Mesendoderm (in vitro differentiated cells): Measurements from ENCODE around the gene NOXA1.

ENCODE experiments used
- DNase-seq: peaks from one replicate; pipeline ENCODE4 v3.0.0; 2013
- H2AK5ac ChIP-seq: 2 replicates; pipeline ENCODE4 v1.6.1; 2013; ENCODE audit warnings: low read length, inconsistent platforms
- H2BK120ac ChIP-seq: 2 replicates; pipeline ENCODE4 v1.6.1; 2013; ENCODE audit warnings: low read depth, mild to moderate bottlenecking, low read length, moderate library complexity, mixed read lengths
- H2BK15ac ChIP-seq: replicated peaks from 2 replicates; pipeline ENCODE4 v1.6.1; 2013; ENCODE audit warnings: low read depth, mild to moderate bottlenecking, moderate library complexity
- H2BK5ac ChIP-seq: 2 replicates; pipeline ENCODE4 v1.6.1; 2013; ENCODE audit warnings: low read length, inconsistent platforms
- H3K18ac ChIP-seq: 2 replicates; pipeline ENCODE4 v1.6.1; 2013; ENCODE audit warnings: mild to moderate bottlenecking, low read length, mixed read lengths
- H3K23ac ChIP-seq: one replicate; pipeline ENCODE4 v1.6.1; 2013; ENCODE audit warnings: low read length
- H3K27ac ChIP-seq: 2 replicates; pipeline ENCODE4 v1.5.1; 2013; ENCODE audit warnings: low read depth, mild to moderate bottlenecking, inconsistent platforms, low read length, moderate library complexity
- H3K27me3 ChIP-seq: 2 replicates; pipeline ENCODE4 v1.6.1; 2013; ENCODE audit warnings: low read length, control low read depth, mild to moderate bottlenecking, inconsistent platforms; ENCODE audit not compliant: insufficient read depth, poor library complexity
- H3K36me3 ChIP-seq: 2 replicates; pipeline ENCODE4 v1.6.1; 2013; ENCODE audit warnings: low read length, inconsistent platforms; ENCODE audit not compliant: control insufficient read depth, insufficient read depth
- H3K4ac ChIP-seq: one replicate; pipeline ENCODE4 v1.6.1; 2013; ENCODE audit warnings: low read depth, mild to moderate bottlenecking, low read length, moderate library complexity
- H3K4me1 ChIP-seq: 2 replicates; pipeline ENCODE4 v1.6.1; 2013; ENCODE audit warnings: low read depth, low read length, inconsistent platforms; ENCODE audit not compliant: control insufficient read depth
- H3K4me2 ChIP-seq: 2 replicates; pipeline ENCODE4 v1.6.1; 2013; ENCODE audit warnings: low read length
- H3K4me3 ChIP-seq: 2 replicates; pipeline ENCODE4 v1.5.1; 2013; ENCODE audit warnings: mild to moderate bottlenecking, low read length
- H3K56ac ChIP-seq: one replicate; pipeline ENCODE4 v1.6.1; 2013; ENCODE audit warnings: low read length
- H3K79me1 ChIP-seq: 2 replicates; pipeline ENCODE4 v1.6.1; 2013; ENCODE audit warnings: low read length, inconsistent platforms
- H3K79me2 ChIP-seq: 2 replicates; pipeline ENCODE4 v1.6.1; 2013; ENCODE audit warnings: mild to moderate bottlenecking, low read length; ENCODE audit not compliant: control insufficient read depth, insufficient read depth
- H3K9ac ChIP-seq: 2 replicates; pipeline ENCODE4 v1.6.1; 2013; ENCODE audit warnings: low read length, inconsistent platforms
- H4K5ac ChIP-seq: one replicate; pipeline ENCODE4 v1.6.1; 2013; ENCODE audit warnings: low read length
- H4K8ac ChIP-seq: one replicate; pipeline ENCODE4 v1.6.1; 2013; ENCODE audit warnings: low read depth, mild to moderate bottlenecking, control low read depth, low read length, moderate library complexity
- WGBS: extraction: QIAGEN DNeasy Blood & Tissue Kit; methylation state at CpG from one replicate; pipeline ENCODE4 v1.1.7; 2013; ENCODE audit warnings: low lambda C conversion rate, missing lambda C conversion rate; ENCODE audit not compliant: insufficient coverage; ENCODE audit errors: extremely low coverage; 5-methylcytosine and 5-hydroxymethylcytosine counted together

The NOXA1 gene

DNA sequence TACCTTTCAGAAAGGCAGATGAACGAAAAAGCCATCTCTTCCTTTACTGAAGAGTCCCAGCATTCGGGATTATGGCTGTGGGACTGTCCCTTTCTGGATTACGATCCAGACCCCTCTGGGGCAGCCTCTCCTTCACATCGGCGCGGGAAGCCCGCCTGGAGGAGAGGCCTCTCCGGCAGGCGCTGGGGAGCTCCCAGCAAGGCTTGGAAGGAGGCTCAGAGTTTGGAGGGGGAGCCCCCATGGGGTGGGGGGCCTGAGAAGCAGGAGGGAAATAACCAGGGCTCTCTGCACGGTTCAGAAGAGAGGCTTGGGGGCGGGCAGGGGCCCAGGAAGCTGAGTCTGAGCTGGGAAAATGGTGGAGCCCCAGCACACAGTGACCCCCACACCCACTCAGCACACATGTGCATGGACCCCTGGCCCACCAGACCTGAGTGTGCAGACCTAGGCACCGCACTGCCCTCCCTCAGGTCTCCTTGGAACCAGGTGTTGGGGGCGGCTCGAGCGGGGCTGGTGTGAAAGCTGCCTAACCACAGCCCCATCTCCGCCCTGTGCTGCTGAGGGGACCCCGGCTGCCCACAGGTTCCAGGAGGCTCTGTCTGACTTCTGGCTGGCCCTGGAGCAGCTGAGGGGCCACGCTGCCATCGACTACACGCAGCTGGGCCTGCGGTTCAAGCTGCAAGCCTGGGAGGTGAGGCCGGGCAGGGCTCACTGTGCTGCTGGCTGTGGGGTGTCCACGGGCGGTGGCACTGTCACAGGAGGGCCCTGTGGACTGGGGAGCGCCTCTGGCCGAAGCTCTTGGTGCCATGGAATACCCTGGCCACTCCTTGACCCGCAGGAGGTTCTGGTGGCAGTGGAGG lies 4.5 kb downstream of the NOXA1 start:
- no peak overlapping the region for H3K56ac ChIP-seq
- H3K4me3 ChIP-seq: no peak overlapping the region
- H3K79me2 ChIP-seq: no peaks in the 10 kb centered on the region
- no peak overlapping the region for H2AK5ac ChIP-seq
- H4K8ac ChIP-seq: no peak overlapping the region
- no peak overlapping the region for H3K27ac ChIP-seq
- no peak overlapping the region for H3K23ac ChIP-seq
- H3K79me1 ChIP-seq: no peaks in the 10 kb centered on the region
- H4K5ac ChIP-seq: no peak overlapping the region
- H3K4me2 ChIP-seq: no peak overlapping the region
- no peak overlapping the region for H3K18ac ChIP-seq
- DNase-seq: no peak
- no peak overlapping the region for H2BK15ac ChIP-seq
- no CpG with 5 or more reads among the region's 27 CpGs for WGBS
- no peak overlapping the region for H3K9ac ChIP-seq
- H3K27me3 ChIP-seq: no peaks in the 10 kb centered on the region
- H3K4ac ChIP-seq: no peak overlapping the region
- no peak overlapping the region for H2BK5ac ChIP-seq
- H2BK120ac ChIP-seq: no peak overlapping the region
- H3K4me1 ChIP-seq: no peaks in the 10 kb centered on the region
- no peaks in the 10 kb centered on the region for H3K36me3 ChIP-seq

DNA sequence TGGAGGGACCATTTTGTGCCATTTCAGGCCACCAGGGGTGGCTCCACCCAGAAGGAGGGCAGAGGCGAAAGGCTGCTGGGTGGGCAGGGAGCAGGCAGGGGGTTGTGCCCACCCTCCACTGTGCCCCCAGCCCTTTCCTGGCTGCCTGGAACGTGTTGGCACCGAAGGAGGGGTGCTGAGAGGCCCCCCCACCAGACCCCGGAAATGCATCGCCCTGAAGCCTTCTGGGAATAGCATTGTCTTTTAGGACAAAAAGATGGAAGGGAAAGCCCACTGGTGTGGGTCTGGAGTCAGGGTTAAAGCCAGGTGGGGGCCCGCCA lies 5.1 kb downstream of the NOXA1 start:
- H2BK120ac ChIP-seq: no peak overlapping the region
- no peak overlapping the region for H3K4ac ChIP-seq
- no peaks in the 10 kb centered on the region for H3K27me3 ChIP-seq
- H2BK15ac ChIP-seq: no peak overlapping the region
- H4K5ac ChIP-seq: no peak overlapping the region
- H3K18ac ChIP-seq: no peak overlapping the region
- H3K79me1 ChIP-seq: no peaks in the 10 kb centered on the region
- no peaks in the 10 kb centered on the region for H3K4me1 ChIP-seq
- no peak for DNase-seq
- no peak overlapping the region for H3K56ac ChIP-seq
- H4K8ac ChIP-seq: no peak overlapping the region
- no peaks in the 10 kb centered on the region for H3K36me3 ChIP-seq
- no peak overlapping the region for H3K4me2 ChIP-seq
- no peaks in the 10 kb centered on the region for H3K79me2 ChIP-seq
- whole genome bisulfite sequencing: no CpG with 5 or more reads among the region's 6 CpGs
- H3K9ac ChIP-seq: no peak overlapping the region
- no peak overlapping the region for H3K23ac ChIP-seq
- no peak overlapping the region for H2BK5ac ChIP-seq
- H3K4me3 ChIP-seq: no peak overlapping the region
- no peak overlapping the region for H3K27ac ChIP-seq
- H2AK5ac ChIP-seq: no peak overlapping the region

DNA sequence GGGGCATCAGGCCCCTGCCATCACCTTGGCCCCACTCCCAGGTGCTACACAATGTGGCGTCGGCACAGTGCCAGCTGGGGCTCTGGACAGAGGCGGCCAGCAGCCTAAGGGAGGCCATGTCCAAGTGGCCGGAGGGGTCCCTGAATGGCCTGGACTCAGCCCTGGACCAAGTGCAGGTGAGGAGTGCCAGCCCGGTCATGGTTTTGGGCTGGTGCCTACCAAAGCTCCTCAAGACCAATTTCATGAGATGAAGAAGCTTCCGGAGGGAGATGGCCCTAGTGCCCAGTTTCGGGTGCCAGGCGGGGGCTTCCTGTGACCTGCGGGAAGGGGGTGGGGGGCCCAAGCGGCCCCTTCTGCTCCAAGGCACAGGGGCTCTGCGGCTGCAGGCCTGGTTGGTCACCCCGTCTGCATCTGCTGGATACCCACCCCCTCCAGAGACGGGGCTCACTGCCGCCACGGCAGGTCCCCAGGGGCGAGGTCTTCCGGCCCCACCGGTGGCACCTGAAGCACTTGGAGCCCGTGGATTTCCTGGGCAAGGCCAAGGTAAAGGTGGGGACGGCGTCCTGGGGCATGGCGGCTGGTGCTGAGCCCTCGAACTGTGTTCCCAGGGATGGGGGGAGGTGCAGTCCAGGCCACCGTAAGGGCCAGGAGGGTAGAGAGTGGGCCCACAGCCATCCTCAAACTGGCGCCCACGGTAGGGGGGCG lies 5.8 kb downstream of the NOXA1 start:
- WGBS: no CpG with 5 or more reads among the region's 27 CpGs
- H3K4me1 ChIP-seq: no peaks in the 10 kb centered on the region
- H3K56ac ChIP-seq: no peak overlapping the region
- no peak overlapping the region for H3K27ac ChIP-seq
- H3K79me1 ChIP-seq: no peaks in the 10 kb centered on the region
- no peaks in the 10 kb centered on the region for H3K79me2 ChIP-seq
- no peak overlapping the region for H4K5ac ChIP-seq
- no peak overlapping the region for H3K23ac ChIP-seq
- H2AK5ac ChIP-seq: no peak overlapping the region
- no peak overlapping the region for H4K8ac ChIP-seq
- H2BK15ac ChIP-seq: no peak overlapping the region
- no peaks in the 10 kb centered on the region for H3K27me3 ChIP-seq
- H3K4me3 ChIP-seq: no peak overlapping the region
- no peak overlapping the region for H3K4ac ChIP-seq
- DNase-seq: no peak
- H3K18ac ChIP-seq: no peak overlapping the region
- H2BK120ac ChIP-seq: no peak overlapping the region
- no peak overlapping the region for H3K9ac ChIP-seq
- H3K36me3 ChIP-seq: no peaks in the 10 kb centered on the region
- no peak overlapping the region for H2BK5ac ChIP-seq
- H3K4me2 ChIP-seq: no peak overlapping the region

DNA sequence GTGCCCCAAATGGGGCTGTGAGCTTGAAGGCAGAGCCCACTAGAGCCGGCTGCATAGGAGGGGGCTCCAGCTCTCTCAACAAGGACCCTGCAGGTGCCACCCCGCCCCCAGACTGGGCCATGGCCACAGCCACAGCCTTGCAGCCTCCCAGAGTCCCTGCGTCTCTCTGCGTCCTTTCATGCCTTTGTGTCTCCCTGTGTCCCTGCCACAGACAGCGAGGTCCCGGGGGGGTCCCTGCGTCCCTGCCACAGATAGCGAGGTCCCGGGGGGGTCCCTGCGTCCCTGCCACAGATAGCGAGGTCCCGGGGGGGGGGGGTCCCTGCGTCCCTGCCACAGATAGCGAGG lies 6.3 kb downstream of the NOXA1 start:
- Histone ChIP-seq H3K4ac (no peak overlapping the region), H3K4me2 (no peak overlapping the region), H3K18ac (no peak overlapping the region), H3K79me2 (no peaks in the 10 kb centered on the region), H3K9ac (no peak overlapping the region), H4K5ac (no peak overlapping the region), H3K79me1 (no peaks in the 10 kb centered on the region), H2BK15ac (no peak overlapping the region), H3K4me3 (no peak overlapping the region), H4K8ac (no peak overlapping the region), H3K23ac (no peak overlapping the region), H3K56ac (no peak overlapping the region), H3K36me3 (no peaks in the 10 kb centered on the region), H3K27ac (no peak overlapping the region), H2BK5ac (no peak overlapping the region), H2AK5ac (no peak overlapping the region), H2BK120ac (no peak overlapping the region), H3K27me3 (no peaks in the 10 kb centered on the region), H3K4me1 (no peaks in the 10 kb centered on the region)
- no CpG with 5 or more reads among the region's 14 CpGs for WGBS
- no peak for DNase-seq

DNA sequence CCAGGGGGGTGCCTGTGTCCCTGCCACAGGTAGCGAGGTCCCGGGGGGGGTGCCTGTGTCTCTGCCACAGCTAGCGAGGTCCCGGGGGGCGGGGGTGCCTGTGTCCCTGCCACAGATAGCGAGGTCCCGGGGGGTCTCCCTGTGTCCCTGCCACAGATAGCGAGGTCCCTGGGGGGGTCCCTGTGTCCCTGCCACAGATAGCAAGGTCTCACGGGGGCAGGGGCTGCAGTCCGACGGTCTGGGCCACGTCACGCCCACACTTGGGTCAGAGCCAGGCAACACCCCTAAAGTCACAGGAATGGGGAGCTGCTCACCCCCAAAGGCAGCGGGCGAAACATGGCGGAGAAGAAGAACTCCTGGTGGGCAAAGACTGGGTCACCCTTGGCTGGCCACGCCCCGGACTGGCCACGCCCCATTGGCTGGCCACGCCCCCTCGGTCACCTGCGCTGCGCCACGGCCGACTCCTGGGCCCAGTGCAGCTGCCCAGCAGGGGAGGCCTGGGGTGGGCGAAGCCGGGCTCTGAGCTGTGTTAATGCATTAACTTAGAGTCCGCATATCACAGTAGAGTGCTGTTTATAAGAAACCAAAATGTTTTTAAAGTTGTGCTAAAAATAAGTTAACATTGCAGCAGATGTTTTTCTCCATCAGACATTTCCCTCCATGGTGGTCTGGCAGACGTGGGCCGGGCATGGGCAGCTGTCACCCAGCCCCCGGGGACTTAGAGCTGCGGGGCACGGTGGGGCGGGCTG lies 7.0 kb downstream of the NOXA1 start:
- H2AK5ac ChIP-seq: no peak overlapping the region
- H3K56ac ChIP-seq: no peak overlapping the region
- no peak overlapping the region for H3K9ac ChIP-seq
- H3K79me2 ChIP-seq: no peaks in the 10 kb centered on the region
- no peak for DNase-seq
- no peak overlapping the region for H3K4me3 ChIP-seq
- H3K4me1 ChIP-seq: no peaks in the 10 kb centered on the region
- H2BK5ac ChIP-seq: no peak overlapping the region
- H2BK120ac ChIP-seq: no peak overlapping the region
- H2BK15ac ChIP-seq: no peak overlapping the region
- no peak overlapping the region for H3K18ac ChIP-seq
- no peak overlapping the region for H3K4ac ChIP-seq
- H4K5ac ChIP-seq: no peak overlapping the region
- no peak overlapping the region for H3K27ac ChIP-seq
- no peak overlapping the region for H4K8ac ChIP-seq
- H3K27me3 ChIP-seq: no peaks in the 10 kb centered on the region
- H3K79me1 ChIP-seq: no peaks in the 10 kb centered on the region
- H3K4me2 ChIP-seq: no peak overlapping the region
- no peak overlapping the region for H3K23ac ChIP-seq
- WGBS: no CpG with 5 or more reads among the region's 34 CpGs
- no peaks in the 10 kb centered on the region for H3K36me3 ChIP-seq
